ENCODE results near the gene MS4A4A.
"Not testable (repeated sequence)": the region's sequence is repeated elsewhere in the genome, so short reads cannot be mapped to it uniquely, and the experiment has no call there.

Gene MS4A4A

DNA sequence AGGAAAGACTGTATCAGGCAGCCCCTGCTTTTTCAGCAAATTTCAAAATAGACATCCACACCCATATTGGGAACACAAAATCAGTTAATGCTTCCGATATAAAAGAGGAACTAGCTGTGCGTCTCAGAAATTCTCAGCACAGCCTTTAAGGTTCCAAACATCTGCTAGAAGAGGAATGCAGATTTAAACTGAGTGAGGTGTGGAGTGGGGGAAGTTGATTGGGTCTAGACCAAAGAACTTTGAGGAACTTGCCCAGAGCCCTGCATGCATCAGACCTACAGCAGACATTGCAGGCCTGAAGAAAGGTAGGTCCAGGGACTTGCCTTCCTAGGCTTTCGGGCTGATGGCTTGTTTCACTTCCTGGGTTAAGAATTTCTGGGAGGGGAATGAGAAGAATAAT lies at the start of gene MS4A4A:
Gene MS4A4A, plus strand, starts transcription at position 255 of the 400 bp plus-strand sequence. Its CDS starts 10 bp downstream, at position 265.
- in situ Hi-C loops (cut with MboI; ENCODE audit: low sequenced_read_pairs) = no loop called here

GRCh38 chr11:60230681-60231080 lies 49.8 kb upstream of the MS4A4A start:
- in situ Hi-C loops (cut with MboI; ENCODE audit: low sequenced_read_pairs) = no loop called here

- in situ Hi-C loops (cut with MboI; ENCODE audit: low sequenced_read_pairs) = no loop called here
Measured at GRCh38 chr11:60235321-60235720, 45.1 kb upstream of the MS4A4A start.

- in situ Hi-C loops (cut with MboI; ENCODE audit: low sequenced_read_pairs) = no loop called here
Measured at GRCh38 chr11:60240662-60241061, 39.8 kb upstream of the MS4A4A start.

DNA sequence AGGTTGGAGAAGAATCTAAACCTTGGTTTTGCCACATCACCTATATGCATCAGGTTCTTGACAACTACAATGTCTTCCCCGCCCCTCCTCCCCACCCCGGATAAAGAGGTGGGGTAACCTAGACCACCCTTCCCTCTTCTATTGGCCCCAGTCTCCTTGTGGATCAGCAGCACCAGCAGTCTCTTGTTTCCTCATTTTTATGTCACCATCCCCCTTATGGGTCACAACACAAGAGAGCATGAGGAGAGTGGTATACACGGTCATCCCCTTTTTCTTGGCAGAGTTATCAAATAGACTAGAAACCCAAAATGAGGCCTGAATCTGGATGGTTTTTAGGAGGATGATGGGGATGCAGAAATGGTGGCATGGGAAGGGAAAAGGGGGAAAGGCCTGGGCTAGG lies 38.7 kb upstream of the MS4A4A start:
- in situ Hi-C loops (cut with MboI; ENCODE audit: low sequenced_read_pairs) = no loop called here

GRCh38 chr11:60242740-60243239 lies 37.7 kb upstream of the MS4A4A start, which contains the start of gene MS4A4E:
Gene MS4A4E (minus strand): TSS chr11:60243137. CDS start chr11:60230055, 13,082 bp downstream.
- in situ Hi-C loops (cut with MboI; ENCODE audit: low sequenced_read_pairs) = no loop called here

- in situ Hi-C loops (cut with MboI; ENCODE audit: low sequenced_read_pairs) = loop anchor here (25.0 kb wide), 1 partner anchor 361 kb away; no protein-coding TSS in a partner anchor
Measured at GRCh38 chr11:60251485-60252212, 28.8 kb upstream of the MS4A4A start.

DNA sequence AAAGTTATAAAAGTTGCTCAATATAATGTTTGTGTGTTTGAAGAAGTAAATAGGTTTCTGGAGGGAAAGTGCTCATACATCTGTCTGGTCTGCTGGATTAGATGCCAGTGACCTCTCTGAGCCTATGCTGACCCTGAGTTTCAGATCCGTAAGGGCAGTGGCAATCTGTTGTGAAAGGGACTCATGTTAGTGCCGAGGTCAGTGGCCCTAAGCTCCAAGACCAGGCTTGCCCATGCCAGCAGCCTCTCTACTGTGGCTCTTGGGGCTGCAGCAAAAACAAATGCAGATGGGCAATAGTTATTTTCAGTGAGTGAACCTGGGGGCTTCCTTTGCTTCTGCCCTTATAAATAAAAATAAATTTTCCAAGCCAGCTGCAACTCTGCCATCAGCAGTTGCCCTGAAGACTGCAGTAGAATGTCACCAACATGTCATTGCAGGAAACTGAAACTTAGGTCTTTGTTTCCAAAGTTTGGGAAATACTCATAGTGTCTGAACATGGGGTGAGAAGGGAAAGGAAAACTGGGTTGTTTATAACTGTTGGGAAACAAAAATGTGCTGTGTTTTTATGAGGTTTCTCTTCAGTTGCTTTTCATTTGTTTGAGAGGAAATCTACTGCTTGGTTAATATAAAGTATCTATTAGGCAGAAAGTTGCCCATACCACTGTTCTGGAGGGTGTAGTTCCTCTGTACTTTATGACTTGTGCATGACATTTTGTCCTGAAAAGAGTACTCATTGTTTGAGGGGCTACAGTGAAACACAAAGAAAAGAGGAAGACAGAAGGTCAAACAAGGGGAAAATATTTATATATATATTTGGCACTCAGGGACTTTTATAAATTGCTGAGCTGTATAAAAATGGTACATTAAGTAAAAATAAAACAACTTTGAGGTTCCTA lies 28.0 kb upstream of the MS4A4A start:
- in situ Hi-C loops (cut with MboI; ENCODE audit: low sequenced_read_pairs) = loop anchor here (25.0 kb wide), 1 partner anchor 360 kb away; no protein-coding TSS in a partner anchor

DNA sequence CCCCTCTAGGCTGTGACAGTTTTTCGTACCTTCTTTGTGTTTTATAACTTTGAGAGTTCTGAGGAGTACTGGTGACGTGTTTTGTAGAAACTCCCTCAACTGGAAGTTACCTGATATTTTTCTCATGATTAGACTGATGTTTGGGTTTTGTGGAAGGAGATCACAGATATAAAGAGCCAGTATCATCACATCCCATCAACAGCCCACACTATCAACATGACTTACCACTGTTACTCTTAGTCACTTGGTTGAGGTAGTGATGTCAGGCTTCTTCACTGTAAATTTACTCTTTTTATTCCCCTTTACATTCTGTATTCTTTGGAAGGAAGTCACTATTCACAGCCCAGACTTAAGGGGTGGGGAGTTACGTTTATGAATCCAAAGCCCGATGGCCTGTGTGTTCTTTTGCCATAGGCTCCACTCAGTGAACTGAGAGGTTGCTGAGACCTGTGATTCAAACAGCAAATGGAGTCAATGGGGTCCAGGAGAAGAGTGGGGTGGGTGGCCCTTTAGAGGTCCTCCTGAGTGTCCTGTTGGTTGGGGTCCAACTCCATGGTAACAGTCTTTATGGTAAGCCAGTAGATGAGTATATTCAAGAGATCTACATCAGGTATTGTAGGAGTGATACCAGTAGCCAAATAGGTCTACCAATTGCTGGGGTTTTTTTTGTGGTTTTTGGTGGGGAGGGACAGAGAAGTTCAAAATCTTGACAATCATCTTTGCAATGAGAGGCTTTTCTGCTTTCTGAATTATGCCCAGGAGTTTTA lies 22.3 kb upstream of the MS4A4A start:
- in situ Hi-C loops (cut with MboI; ENCODE audit: low sequenced_read_pairs) = loop anchor here (25.0 kb wide), 1 partner anchor 354 kb away; no protein-coding TSS in a partner anchor

DNA sequence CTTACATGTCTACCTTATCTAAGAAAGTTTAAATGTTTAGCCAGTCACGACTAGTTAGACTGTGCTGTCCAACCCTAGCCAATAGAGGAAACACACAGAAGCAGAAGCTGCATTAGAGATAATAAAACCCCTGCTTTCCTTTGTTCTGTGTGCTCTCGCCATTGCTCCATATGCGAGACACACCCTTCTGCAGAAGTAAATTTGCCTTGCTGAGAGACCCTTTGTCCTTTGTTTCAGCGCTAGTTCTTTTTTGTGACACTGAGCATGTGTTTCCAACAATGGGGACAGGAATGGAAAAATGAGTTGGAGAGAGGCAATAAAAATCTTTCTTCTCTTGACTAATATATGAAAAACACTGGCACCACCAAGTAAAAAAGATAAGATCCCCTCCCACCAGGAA lies 19.5 kb upstream of the MS4A4A start:
- in situ Hi-C loops (cut with MboI; ENCODE audit: low sequenced_read_pairs) = loop anchor here (25.0 kb wide), 1 partner anchor 351 kb away; no protein-coding TSS in a partner anchor

- in situ Hi-C loops (cut with MboI; ENCODE audit: low sequenced_read_pairs) = loop anchor here (25.0 kb wide), 1 partner anchor 349 kb away; no protein-coding TSS in a partner anchor
Measured at GRCh38 chr11:60263402-60263801, 17.1 kb upstream of the MS4A4A start.

- in situ Hi-C loops (cut with MboI; ENCODE audit: low sequenced_read_pairs) = loop anchor here (25.0 kb wide), 1 partner anchor 348 kb away; no protein-coding TSS in a partner anchor
Measured at GRCh38 chr11:60264644-60265043, 15.8 kb upstream of the MS4A4A start.

GRCh38 chr11:60265373-60266214 lies 14.9 kb upstream of the MS4A4A start:
- in situ Hi-C loops (cut with MboI; ENCODE audit: low sequenced_read_pairs) = loop anchor here (25.0 kb wide), 1 partner anchor 347 kb away; no protein-coding TSS in a partner anchor

GRCh38 chr11:60274416-60274815 lies 6.0 kb upstream of the MS4A4A start:
- in situ Hi-C loops (cut with MboI; ENCODE audit: low sequenced_read_pairs) = loop anchor here (25.0 kb wide), 1 partner anchor 338 kb away; no protein-coding TSS in a partner anchor

- in situ Hi-C loops (cut with MboI; ENCODE audit: low sequenced_read_pairs) = no loop called here
Measured at GRCh38 chr11:60281485-60281884, 1.0 kb downstream of the MS4A4A start.

GRCh38 chr11:60282286-60282685 lies 1.8 kb downstream of the MS4A4A start:
- in situ Hi-C loops (cut with MboI; ENCODE audit: low sequenced_read_pairs) = no loop called here

DNA sequence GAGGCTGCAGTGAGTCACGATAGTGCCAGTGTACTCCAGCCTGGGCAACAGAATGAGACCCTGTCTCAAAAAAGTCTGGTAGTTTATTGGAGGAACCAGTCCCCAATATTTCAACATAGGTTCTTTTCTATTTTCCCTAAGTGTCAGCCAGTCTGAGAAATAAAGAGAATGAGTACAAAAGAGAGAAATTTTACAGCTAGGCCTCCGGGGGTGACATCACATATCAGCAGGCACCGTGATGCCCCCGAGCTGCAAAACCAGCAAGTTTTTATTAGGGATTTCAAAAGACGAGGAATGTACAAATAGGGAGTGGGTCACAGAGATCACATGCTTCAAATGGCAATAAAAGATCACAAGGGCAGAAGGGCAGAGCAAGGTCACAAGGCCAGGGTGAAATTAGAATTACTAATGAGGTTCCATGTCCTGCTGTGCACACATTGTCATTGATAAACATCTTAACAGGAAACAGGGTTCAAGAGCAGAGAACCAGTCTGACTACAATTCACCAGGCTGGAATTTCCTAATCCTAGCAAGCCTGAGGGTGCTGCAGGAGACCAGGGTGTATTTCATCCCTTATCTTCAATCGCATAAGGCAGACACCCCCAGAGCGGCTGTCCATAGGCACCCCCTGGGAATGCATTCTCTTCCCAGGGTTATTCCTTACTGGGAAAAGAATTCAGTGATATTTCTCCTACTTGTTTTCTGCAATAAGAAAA lies 5.1 kb downstream of the MS4A4A start:
- in situ Hi-C loops (cut with MboI; ENCODE audit: low sequenced_read_pairs) = not testable (repeated sequence)

- in situ Hi-C loops (cut with MboI; ENCODE audit: low sequenced_read_pairs) = no loop called here
Measured at GRCh38 chr11:60288531-60288930, 8.1 kb downstream of the MS4A4A start.

DNA sequence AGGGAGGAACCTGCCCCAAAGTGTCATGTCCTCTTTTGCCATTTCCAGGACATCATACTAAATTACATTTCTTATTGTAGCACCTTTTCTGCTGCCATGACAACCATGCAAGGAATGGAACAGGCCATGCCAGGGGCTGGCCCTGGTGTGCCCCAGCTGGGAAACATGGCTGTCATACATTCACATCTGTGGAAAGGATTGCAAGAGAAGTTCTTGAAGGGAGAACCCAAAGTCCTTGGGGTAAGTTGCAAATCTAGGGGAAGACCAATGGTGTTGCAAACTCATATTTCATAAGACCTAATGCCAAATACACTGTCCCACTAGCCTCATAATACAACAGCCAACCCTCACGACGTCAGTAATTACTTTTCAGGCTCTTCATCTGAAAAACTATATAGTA lies 11.7 kb downstream of the MS4A4A start:
- in situ Hi-C loops (cut with MboI; ENCODE audit: low sequenced_read_pairs) = no loop called here
